SU-DHL-6 (cell line): Measurements from ENCODE around the gene GRSF1.

ENCODE experiments used
- H2AFZ ChIP-seq: fragments of 200-600 bp; sonication (generic); 2 replicates; pipeline ENCODE4 v1.6.1; 2014; ENCODE audit warnings: low read depth, mild to moderate bottlenecking, moderate library complexity, mixed read lengths, antibody characterized with exemption, low read length; ENCODE audit not compliant: severe bottlenecking
- H3F3A ChIP-seq: fragments of 200-600 bp; shearing (Covaris generic); 2 replicates; pipeline ENCODE4 v1.6.0; 2016; ENCODE audit warnings: antibody characterized with exemption, mild to moderate bottlenecking; ENCODE audit not compliant: insufficient read depth
- H3K27ac ChIP-seq: fragments of 200-600 bp; sonication (generic); 2 replicates; pipeline ENCODE4 v1.5.1; 2016; ENCODE audit warnings: low read depth, mild to moderate bottlenecking, low read length, moderate library complexity, mixed read lengths
- H3K27me3 ChIP-seq: fragments of 200-600 bp; sonication (generic), shearing (Covaris generic); 2 replicates; pipeline ENCODE4 v1.6.0; 2014; ENCODE audit warnings: mild to moderate bottlenecking, low read length
- H3K36me3 ChIP-seq: fragments of 200-600 bp; sonication (generic); 2 replicates; pipeline ENCODE4 v1.6.1; 2014; ENCODE audit warnings: mild to moderate bottlenecking, low read length, mixed read lengths
- H3K4me2 ChIP-seq: fragments of 300-600, 200-600 bp; shearing (Covaris generic), sonication (generic); 2 replicates; pipeline ENCODE4 v1.6.0; 2014; ENCODE audit warnings: low read length, low read depth, mild to moderate bottlenecking; ENCODE audit not compliant: poor library complexity, severe bottlenecking
- H3K4me3 ChIP-seq: fragments of 200-600 bp; sonication (generic); 2 replicates; pipeline ENCODE4 v1.5.1; 2014; ENCODE audit warnings: antibody characterized with exemption, low read length, mild to moderate bottlenecking, mixed read lengths; ENCODE audit not compliant: insufficient read depth, poor library complexity, severe bottlenecking
- H3K79me2 ChIP-seq: fragments of 200-600 bp; sonication (generic); 2 replicates; pipeline ENCODE4 v1.6.1; 2014; ENCODE audit warnings: mild to moderate bottlenecking, low read length, moderate library complexity; ENCODE audit not compliant: insufficient read depth
- H3K9ac ChIP-seq: fragments of 200-600 bp; sonication (generic); 2 replicates; pipeline ENCODE4 v1.7.0; 2014; ENCODE audit warnings: mild to moderate bottlenecking, low read length
- H3K9me2 ChIP-seq: fragments of 200-600 bp; sonication (generic); replicated peaks from 2 replicates; pipeline ENCODE4 v1.6.1; 2014; ENCODE audit warnings: low read length; ENCODE audit not compliant: insufficient read depth
- H3K9me3 ChIP-seq: fragments of 200-600 bp; sonication (generic); 2 replicates; pipeline ENCODE4 v1.6.1; 2014; ENCODE audit warnings: low read length, mixed read lengths; ENCODE audit not compliant: insufficient read depth
- H4K20me1 ChIP-seq: fragments of 200-600 bp; sonication (generic); 2 replicates; pipeline ENCODE4 v1.6.1; 2014; ENCODE audit warnings: low read depth, mild to moderate bottlenecking, antibody characterized with exemption, low read length, moderate library complexity, mixed read lengths
- EZH2phosphoT487 ChIP-seq: fragments of 200-600 bp; sonication (generic), shearing (Covaris generic); conservative IDR thresholded peaks from 2 replicates; pipeline ENCODE4 v1.6.1; 2018; ENCODE audit warnings: mild to moderate bottlenecking, antibody characterized with exemption, low read length, moderate library complexity, mixed read lengths
- TF ChIP-seq, protein P1 (sequence below): fragments of 200-600 bp; sonication (generic); IDR thresholded peaks from one replicate; pipeline ENCODE4 v1.5.1; 2017; ENCODE audit warnings: antibody characterized with exemption, mild to moderate bottlenecking, low read length, moderate library complexity; ENCODE audit not compliant: insufficient read depth, poor library complexity, severe bottlenecking

The GRSF1 gene

DNA sequence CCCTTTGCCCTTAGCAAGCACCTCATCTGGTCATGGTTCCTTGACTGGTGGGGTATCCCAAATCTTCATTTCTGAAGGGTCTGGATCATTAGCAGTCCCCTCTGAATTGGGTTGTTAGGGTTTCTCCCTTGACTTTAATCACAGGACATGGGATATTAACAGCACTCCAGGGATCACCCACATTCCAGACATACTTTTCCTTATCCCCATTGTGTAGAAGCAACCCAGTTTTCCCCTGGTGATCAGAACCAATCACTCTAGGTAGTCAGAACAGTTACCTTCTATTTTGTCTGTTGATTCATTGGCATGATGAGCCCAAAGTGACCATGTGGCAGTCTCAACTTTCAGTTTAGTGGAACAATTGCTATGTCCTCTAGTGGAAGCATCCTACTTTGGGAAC lies 29.1 kb upstream of the GRSF1 start:
- H3K4me2 ChIP-seq: no peak overlapping the region
- TF ChIP-seq, protein P1, sequence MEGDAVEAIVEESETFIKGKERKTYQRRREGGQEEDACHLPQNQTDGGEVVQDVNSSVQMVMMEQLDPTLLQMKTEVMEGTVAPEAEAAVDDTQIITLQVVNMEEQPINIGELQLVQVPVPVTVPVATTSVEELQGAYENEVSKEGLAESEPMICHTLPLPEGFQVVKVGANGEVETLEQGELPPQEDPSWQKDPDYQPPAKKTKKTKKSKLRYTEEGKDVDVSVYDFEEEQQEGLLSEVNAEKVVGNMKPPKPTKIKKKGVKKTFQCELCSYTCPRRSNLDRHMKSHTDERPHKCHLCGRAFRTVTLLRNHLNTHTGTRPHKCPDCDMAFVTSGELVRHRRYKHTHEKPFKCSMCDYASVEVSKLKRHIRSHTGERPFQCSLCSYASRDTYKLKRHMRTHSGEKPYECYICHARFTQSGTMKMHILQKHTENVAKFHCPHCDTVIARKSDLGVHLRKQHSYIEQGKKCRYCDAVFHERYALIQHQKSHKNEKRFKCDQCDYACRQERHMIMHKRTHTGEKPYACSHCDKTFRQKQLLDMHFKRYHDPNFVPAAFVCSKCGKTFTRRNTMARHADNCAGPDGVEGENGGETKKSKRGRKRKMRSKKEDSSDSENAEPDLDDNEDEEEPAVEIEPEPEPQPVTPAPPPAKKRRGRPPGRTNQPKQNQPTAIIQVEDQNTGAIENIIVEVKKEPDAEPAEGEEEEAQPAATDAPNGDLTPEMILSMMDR: no peak
- no peak for TF ChIP-seq EZH2phosphoT487
- no peak overlapping the region for H2AFZ ChIP-seq
- no peaks in the 10 kb centered on the region for H3K9me3 ChIP-seq
- H3K9ac ChIP-seq: no peak overlapping the region
- no peaks in the 10 kb centered on the region for H3K27me3 ChIP-seq
- H3K79me2 ChIP-seq: no peaks in the 10 kb centered on the region
- H4K20me1 ChIP-seq: no peaks in the 10 kb centered on the region
- no peaks in the 10 kb centered on the region for H3K9me2 ChIP-seq
- H3K27ac ChIP-seq: no peak overlapping the region
- no peaks in the 10 kb centered on the region for H3F3A ChIP-seq
- no peaks in the 10 kb centered on the region for H3K36me3 ChIP-seq
- H3K4me3 ChIP-seq: no peak overlapping the region

DNA sequence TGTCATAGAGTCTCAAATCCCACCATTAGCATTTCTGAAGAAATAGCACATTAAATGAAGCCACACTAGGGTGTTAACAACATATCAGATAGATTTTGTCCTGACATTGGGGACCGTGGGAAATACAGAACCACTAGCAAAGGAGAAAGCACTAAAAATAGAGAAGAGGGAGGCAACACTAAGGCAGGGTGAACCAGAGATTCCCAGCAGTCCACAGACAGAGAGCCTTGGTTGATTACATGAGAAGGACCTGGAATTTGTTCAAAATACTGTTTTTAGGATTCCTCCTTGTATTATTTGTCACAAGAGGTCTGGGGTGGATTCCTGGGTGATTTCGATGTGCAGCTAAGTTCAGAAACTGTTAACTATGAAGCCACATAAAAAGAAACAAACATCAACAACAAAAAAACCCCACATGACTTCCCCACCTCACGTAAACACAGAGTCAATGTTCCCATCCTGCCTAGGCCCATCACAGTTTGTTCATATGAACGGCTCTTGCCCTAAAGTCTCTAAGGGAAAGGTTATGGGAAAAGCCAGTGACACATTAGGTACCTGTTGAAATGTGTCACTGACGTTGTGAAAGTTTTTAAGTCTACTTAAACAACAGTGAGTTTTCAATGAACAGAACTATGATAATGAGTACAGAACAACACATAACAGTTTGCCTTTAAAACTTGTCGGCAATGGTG lies 23.6 kb upstream of the GRSF1 start:
- TF ChIP-seq, protein P1: no peak
- TF ChIP-seq EZH2phosphoT487: no peak
- no peak overlapping the region for H3K9ac ChIP-seq
- no peaks in the 10 kb centered on the region for H4K20me1 ChIP-seq
- H3K4me3 ChIP-seq: no peak overlapping the region
- H3F3A ChIP-seq: no peaks in the 10 kb centered on the region
- no peaks in the 10 kb centered on the region for H3K27me3 ChIP-seq
- no peaks in the 10 kb centered on the region for H3K79me2 ChIP-seq
- no peaks in the 10 kb centered on the region for H3K9me3 ChIP-seq
- H3K27ac ChIP-seq: no peak overlapping the region
- H2AFZ ChIP-seq: no peak overlapping the region
- H3K9me2 ChIP-seq: no peaks in the 10 kb centered on the region
- no peak overlapping the region for H3K4me2 ChIP-seq
- H3K36me3 ChIP-seq: no peaks in the 10 kb centered on the region

DNA sequence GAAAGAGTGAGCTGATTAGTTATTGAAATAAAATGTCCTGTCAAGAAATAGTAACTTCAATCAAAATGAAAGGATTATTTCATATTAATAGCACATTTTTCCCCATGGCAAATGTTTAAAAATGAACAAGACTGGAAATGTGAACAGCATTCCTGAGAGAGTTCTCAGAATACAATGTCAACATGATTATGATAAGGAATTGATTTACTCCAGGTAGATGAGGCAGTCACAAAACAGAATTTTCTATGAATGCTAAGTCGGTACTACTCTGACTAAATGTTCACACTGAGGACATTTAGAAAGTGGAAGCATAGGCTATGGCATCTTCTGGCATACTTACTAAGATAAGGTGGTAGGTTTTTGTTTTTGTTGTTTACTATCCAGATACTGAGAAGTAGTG lies 19.4 kb upstream of the GRSF1 start:
- Histone ChIP-seq H2AFZ (no peak overlapping the region), H3K36me3 (no peaks in the 10 kb centered on the region), H4K20me1 (no peaks in the 10 kb centered on the region), H3F3A (no peaks in the 10 kb centered on the region), H3K4me2 (no peak overlapping the region), H3K9me2 (no peaks in the 10 kb centered on the region), H3K27me3 (no peaks in the 10 kb centered on the region), H3K4me3 (no peak overlapping the region), H3K9ac (no peak overlapping the region), H3K27ac (no peak overlapping the region), H3K79me2 (no peaks in the 10 kb centered on the region), H3K9me3 (no peaks in the 10 kb centered on the region)
- TF ChIP-seq EZH2phosphoT487: no peak
- TF ChIP-seq, protein P1: no peak
